Muscle layer of colon (tissue), 2 donors: ENCODE measurements around the gene GLIS1.

Experiments
- H3K27ac ChIP-seq: one replicate; pipeline ENCODE4 v1.7.0; 2013; ENCODE audit warnings: low read depth, mild to moderate bottlenecking, low read length, moderate library complexity
- H3K27me3 ChIP-seq, 2 donors: one replicate each; pipeline ENCODE4 v1.7.0; 2013; ENCODE audit warnings: low read length in 2 of 2, mild to moderate bottlenecking in 2 of 2; ENCODE audit not compliant: insufficient read depth in 2 of 2, control insufficient read depth in 1 of 2
- H3K36me3 ChIP-seq: one replicate; pipeline ENCODE4 v1.7.0; 2013; ENCODE audit warnings: mild to moderate bottlenecking, low read length; ENCODE audit not compliant: insufficient read depth
- H3K4me1 ChIP-seq: one replicate; pipeline ENCODE4 v1.7.0; 2013; ENCODE audit warnings: mild to moderate bottlenecking, low read length; ENCODE audit not compliant: insufficient read depth
- H3K4me3 ChIP-seq, 2 donors: one replicate each; pipeline ENCODE4 v1.7.0; 2013; ENCODE audit warnings: low read length in 2 of 2, low read depth in 1 of 2, mild to moderate bottlenecking in 1 of 2, moderate library complexity in 1 of 2
- H3K9ac ChIP-seq: one replicate; pipeline ENCODE4 v1.7.0; 2013; ENCODE audit warnings: low read length
- H3K9me3 ChIP-seq: one replicate; pipeline ENCODE4 v1.7.0; 2013; ENCODE audit warnings: mild to moderate bottlenecking, low read length
- donor health status: abdominal sarcoma.
- donor health status: Adenocarcinoma of cecum.

GLIS1 gene

DNA sequence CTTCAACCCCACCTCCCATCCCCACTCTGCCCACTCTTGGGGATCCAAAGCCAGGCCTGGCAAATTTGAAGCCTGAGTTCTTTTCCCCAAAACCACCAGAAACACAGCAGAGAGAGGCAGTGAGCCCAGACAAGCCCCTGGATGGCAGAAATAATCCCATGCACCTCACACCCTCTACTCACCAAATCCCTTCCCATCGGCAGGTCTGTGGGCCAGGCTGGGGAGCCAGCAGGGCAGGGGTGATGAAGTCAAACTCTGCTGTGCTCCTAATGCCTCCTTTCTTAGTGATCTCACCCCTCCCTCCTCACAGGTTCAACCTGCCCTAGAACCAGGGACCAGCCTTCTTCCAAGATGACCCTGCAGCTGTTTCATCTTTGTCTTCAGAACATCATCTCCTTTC, 72.4 kb downstream of the GLIS1 start:
- Histone ChIP-seq H3K4me1 (no peaks in the 10 kb centered on the region), H3K4me3 (no peak overlapping the region), H3K9me3 (no peaks in the 10 kb centered on the region)

GRCh38 chr1:53665996-53666395, 73.0 kb downstream of the GLIS1 start:
- Histone ChIP-seq H3K27ac (no peak overlapping the region), H3K4me1 (no peaks in the 10 kb centered on the region), H3K36me3 (no peaks in the 10 kb centered on the region), H3K4me3 (no peak overlapping the region), H3K9ac (no peak overlapping the region), H3K9me3 (no peaks in the 10 kb centered on the region), H3K27me3 (no peaks in the 10 kb centered on the region)

More for the DNA sequence above, 72.4 kb downstream of the GLIS1 start:
- Histone ChIP-seq H3K27ac (no peak overlapping the region), H3K36me3 (no peaks in the 10 kb centered on the region), H3K9ac (no peak overlapping the region), H3K27me3 (no peaks in the 10 kb centered on the region)

DNA sequence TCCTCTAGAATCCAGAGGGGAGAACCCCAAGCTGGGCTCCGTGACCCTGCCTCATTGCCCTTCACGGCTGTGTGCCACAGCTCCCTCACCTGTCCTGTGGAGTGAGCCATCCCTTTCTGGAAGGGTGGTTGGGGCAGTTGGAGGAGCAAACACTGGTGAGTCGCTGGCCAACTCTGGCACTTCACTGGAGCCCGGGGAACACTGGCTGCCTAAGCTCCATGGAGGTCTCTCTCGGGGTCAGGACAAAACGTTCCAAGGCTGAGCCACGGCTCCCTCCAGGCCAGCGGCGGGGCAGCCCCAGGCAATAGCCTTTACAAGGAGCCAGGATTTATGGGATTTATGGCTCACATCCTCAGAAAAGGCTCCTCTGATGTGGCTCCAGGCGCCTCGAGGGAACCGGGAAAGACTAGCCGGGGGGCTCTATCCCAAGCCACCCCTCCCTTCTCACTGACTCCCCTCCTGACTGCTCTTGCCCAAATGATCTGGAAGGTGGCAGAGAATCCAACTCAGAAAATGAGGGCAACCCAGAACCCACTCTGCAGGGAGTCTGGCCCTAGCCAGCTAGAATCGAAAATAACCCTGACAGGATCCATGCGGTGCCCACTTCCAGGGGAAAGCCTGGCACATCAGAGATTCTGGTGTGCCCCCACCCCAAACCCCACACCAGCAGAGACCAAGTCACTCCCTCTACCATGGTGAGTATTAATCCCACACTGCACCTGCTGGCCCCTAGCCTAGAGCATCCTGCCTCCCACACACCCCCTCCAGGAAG, 75.2 kb downstream of the GLIS1 start:
- no peak overlapping the region for H3K4me3 ChIP-seq
- H3K9me3 ChIP-seq = no peaks in the 10 kb centered on the region
- no peaks in the 10 kb centered on the region for H3K36me3 ChIP-seq
- no peaks in the 10 kb centered on the region for H3K4me1 ChIP-seq
- no peak overlapping the region for H3K27ac ChIP-seq
- no peak overlapping the region for H3K9ac ChIP-seq
- no peaks in the 10 kb centered on the region for H3K27me3 ChIP-seq

- Histone ChIP-seq H3K9me3 (no peaks in the 10 kb centered on the region), H3K4me1 (no peaks in the 10 kb centered on the region), H3K27me3 (peaks cover 0 to 2% of the 10 kb centered on the region in 2 donors), H3K9ac (no peak overlapping the region), H3K4me3 (no peak overlapping the region), H3K27ac (no peak overlapping the region), H3K36me3 (no peaks in the 10 kb centered on the region)
These were observed 76.0 kb downstream of the GLIS1 start for GRCh38 chr1:53662951-53663350.

DNA sequence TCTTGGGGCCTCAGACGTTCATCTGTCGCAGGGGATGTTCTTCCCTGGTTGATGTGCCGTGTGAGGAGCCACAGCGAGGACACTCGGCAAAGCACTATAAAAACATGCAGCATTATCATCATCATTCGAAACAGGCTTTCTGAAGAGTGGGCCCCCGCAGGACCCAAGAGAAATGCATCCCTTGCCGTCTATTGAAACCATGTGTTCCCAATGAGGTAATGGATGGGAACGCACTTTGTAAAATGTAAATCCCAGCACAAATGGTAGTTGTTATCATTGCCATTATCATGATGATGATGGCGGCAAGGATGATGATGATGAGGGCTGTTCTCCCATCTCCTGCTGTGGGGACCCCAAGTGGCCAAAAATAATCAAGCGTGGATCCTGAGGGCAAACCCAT, 76.8 kb downstream of the GLIS1 start:
- Histone ChIP-seq H3K9ac (no peak overlapping the region), H3K9me3 (no peaks in the 10 kb centered on the region)

GRCh38 chr1:53661496-53661895, 77.5 kb downstream of the GLIS1 start:
- no peaks in the 10 kb centered on the region for H3K36me3 ChIP-seq
- no peak overlapping the region for H3K27ac ChIP-seq
- H3K4me3 ChIP-seq = no peak overlapping the region
- peaks cover 0 to 9% of the 10 kb centered on the region in 2 donors for H3K27me3 ChIP-seq
- H3K4me1 ChIP-seq = no peaks in the 10 kb centered on the region
- H3K9me3 ChIP-seq = no peaks in the 10 kb centered on the region
- no peak overlapping the region for H3K9ac ChIP-seq

More for the DNA sequence above, 76.8 kb downstream of the GLIS1 start:
- Histone ChIP-seq H3K4me3 (no peak overlapping the region), H3K4me1 (no peaks in the 10 kb centered on the region), H3K36me3 (no peaks in the 10 kb centered on the region), H3K27me3 (peaks cover 0 to 9% of the 10 kb centered on the region in 2 donors), H3K27ac (no peak overlapping the region)

DNA sequence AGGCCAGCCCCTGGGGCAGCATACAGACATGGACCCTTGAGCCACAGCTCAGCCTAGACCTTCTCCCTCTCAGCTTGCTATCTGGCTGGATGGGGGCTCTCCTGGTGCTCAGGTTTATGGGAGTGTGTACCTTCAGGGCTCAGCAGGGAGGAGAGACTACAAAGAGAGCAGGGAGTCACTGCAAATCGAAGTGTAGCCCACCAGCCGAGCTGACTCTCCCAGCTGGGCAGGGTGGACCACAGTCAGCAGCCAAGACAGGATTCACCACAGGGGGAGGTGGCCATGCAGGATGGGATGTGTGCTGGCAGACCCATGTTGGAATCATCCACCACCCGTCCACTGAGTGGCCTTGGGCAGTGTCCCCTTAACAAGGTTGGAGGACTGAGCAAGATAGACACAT, 78.3 kb downstream of the GLIS1 start:
- Histone ChIP-seq H3K4me1 (no peaks in the 10 kb centered on the region), H3K27ac (no peak overlapping the region), H3K36me3 (no peaks in the 10 kb centered on the region), H3K9me3 (no peaks in the 10 kb centered on the region), H3K27me3 (peaks cover 0 to 9% of the 10 kb centered on the region in 2 donors), H3K4me3 (no peak overlapping the region), H3K9ac (no peak overlapping the region)

GRCh38 chr1:53659436-53659835, 79.5 kb downstream of the GLIS1 start:
- H3K9me3 ChIP-seq = no peaks in the 10 kb centered on the region
- no peaks in the 10 kb centered on the region for H3K4me1 ChIP-seq
- H3K4me3 ChIP-seq = no peak overlapping the region
- no peak overlapping the region for H3K27ac ChIP-seq
- H3K36me3 ChIP-seq = no peaks in the 10 kb centered on the region
- H3K9ac ChIP-seq = no peak overlapping the region
- peaks cover 0 to 9% of the 10 kb centered on the region in 2 donors for H3K27me3 ChIP-seq

GRCh38 chr1:53658489-53659230, 80.3 kb downstream of the GLIS1 start:
- Histone ChIP-seq H3K27ac (no peak overlapping the region), H3K4me1 (no peaks in the 10 kb centered on the region), H3K9ac (no peak overlapping the region), H3K4me3 (no peak overlapping the region), H3K36me3 (no peaks in the 10 kb centered on the region), H3K9me3 (no peaks in the 10 kb centered on the region), H3K27me3 (peaks cover 0 to 9% of the 10 kb centered on the region in 2 donors)

DNA sequence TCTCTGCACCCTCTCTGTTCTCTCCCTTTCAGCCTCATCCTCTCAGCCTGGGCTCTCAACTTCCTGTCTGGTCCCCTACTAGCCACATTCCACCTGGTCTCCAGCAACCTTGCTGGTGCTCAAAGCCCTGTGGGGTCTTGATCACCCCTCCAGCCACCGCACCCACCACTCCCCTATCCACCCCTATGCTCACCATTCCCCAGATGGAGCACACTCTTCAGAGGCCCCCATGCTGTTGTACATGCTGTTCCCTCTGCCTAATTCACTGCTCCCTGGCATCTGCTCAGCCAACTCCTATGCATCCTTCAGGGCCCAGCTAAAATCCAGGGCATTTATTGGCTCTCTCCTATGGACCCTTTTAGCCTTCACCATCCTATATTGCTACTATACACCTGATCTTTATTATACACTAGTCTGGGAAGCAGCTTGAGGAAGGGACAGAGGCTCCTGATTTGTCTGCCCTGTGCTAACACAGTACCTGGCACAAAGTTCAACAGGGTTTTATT, 81.0 kb downstream of the GLIS1 start:
- no peaks in the 10 kb centered on the region for H3K4me1 ChIP-seq
- H3K36me3 ChIP-seq = no peaks in the 10 kb centered on the region
- H3K27ac ChIP-seq = no peak overlapping the region
- H3K27me3 ChIP-seq = peaks cover 0 to 9% of the 10 kb centered on the region in 2 donors
- no peak overlapping the region for H3K9ac ChIP-seq
- H3K9me3 ChIP-seq = no peaks in the 10 kb centered on the region
- H3K4me3 ChIP-seq = no peak overlapping the region

DNA sequence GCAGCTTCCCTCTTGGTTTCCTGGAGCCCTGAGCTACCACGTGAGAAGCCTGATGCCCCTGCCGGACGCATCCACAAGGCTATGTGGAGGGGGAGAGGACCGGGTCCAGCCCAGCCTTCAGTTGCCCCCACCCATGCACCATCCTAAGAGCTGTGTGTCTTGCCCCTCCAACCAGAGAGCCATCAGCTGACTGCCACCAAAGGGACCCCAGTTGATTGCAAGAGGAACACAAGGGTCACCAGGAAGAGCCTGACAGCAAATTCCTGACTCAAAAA, 81.5 kb downstream of the GLIS1 start:
- Histone ChIP-seq H3K27ac (no peak overlapping the region), H3K9me3 (no peaks in the 10 kb centered on the region), H3K4me3 (no peak overlapping the region), H3K4me1 (no peaks in the 10 kb centered on the region), H3K9ac (no peak overlapping the region), H3K36me3 (no peaks in the 10 kb centered on the region), H3K27me3 (peaks cover 0 to 9% of the 10 kb centered on the region in 2 donors)
